ENCODE data around the gene PRTFDC1. TPM values are rescaled to one million over a fixed set of nuclear protein-coding genes. Genes with fewer than 3 reads are reported as not detected.

PRTFDC1 gene
- polyA plus RNA-seq, 1 donor (not counting 4 experiments of a cell fraction or from before 2014, with no cell fraction given): 2.2 TPM

DNA sequence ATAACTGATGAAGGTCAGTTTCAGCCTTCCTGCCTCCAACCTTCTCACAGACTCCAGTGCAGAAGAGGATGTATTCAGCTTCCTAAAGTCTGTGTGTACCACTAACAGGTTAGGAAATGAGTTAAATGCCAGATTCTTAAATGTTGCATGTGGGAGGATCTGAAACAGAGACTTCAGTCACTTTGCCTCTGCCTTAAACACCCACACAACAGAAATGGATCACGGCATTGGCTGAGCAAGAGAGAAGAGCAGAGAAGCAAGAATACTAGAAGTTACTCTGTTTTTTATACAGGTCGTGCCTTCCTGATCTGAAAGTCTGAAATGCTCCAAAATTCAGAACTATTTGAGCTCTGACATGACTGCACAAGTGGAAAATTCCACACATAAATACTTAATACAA, 129.8 kb downstream of the PRTFDC1 start:
- H3K36me3 ChIP-seq (ENCODE audit: control insufficient read depth in 2 of 2, extremely low read depth in 1 of 2, insufficient read depth in 2 of 2, low read length in 2 of 2): no peaks in the 10 kb centered on the region
- H4K20me1 ChIP-seq (ENCODE audit: control insufficient read depth, extremely low read depth, insufficient read depth, low read length): no peaks in the 10 kb centered on the region
- H3K4me3 ChIP-seq (ENCODE audit: control insufficient read depth in 2 of 3, extremely low read depth in 1 of 3, insufficient read depth in 2 of 3, low read depth in 1 of 3, low read length in 3 of 3): no peak overlapping the region
- H3K4me2 ChIP-seq (ENCODE audit: control insufficient read depth, extremely low read depth, insufficient read depth, low read depth, low read length): peak overlapping the region; percentile 8
- dilution Hi-C loops (cut with MboI; ENCODE audit: extremely low pct_ligation_motif_present, low sequenced_read_pairs): no loop called here
- no peaks in the 10 kb centered on the region for H3K9me1 ChIP-seq (ENCODE audit: control insufficient read depth, extremely low read depth, insufficient read depth, low read length)
- FAIRE-seq (no peak), DNase-seq (ENCODE audit: low read depth, low spot score) (no peak)
- H2AFZ ChIP-seq (ENCODE audit: control insufficient read depth, low read length): peak overlapping the region; percentile 4
- H3K27ac ChIP-seq (ENCODE audit: control insufficient read depth, insufficient read depth, low read length): peak overlapping the region; percentile 21
- no peak for TF ChIP-seq EZH2 (IDR thresholded peaks at IDR 0.05; ENCODE audit: low read length)
- TF ChIP-seq, protein P1, sequence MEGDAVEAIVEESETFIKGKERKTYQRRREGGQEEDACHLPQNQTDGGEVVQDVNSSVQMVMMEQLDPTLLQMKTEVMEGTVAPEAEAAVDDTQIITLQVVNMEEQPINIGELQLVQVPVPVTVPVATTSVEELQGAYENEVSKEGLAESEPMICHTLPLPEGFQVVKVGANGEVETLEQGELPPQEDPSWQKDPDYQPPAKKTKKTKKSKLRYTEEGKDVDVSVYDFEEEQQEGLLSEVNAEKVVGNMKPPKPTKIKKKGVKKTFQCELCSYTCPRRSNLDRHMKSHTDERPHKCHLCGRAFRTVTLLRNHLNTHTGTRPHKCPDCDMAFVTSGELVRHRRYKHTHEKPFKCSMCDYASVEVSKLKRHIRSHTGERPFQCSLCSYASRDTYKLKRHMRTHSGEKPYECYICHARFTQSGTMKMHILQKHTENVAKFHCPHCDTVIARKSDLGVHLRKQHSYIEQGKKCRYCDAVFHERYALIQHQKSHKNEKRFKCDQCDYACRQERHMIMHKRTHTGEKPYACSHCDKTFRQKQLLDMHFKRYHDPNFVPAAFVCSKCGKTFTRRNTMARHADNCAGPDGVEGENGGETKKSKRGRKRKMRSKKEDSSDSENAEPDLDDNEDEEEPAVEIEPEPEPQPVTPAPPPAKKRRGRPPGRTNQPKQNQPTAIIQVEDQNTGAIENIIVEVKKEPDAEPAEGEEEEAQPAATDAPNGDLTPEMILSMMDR (optimal IDR thresholded peaks at IDR 0.05 in 1 of 3, IDR thresholded peaks at IDR 0.05 in 1 of 3, conservative IDR thresholded peaks at IDR 0.05 in 1 of 3; ENCODE audit: extremely low read depth in 1 of 3, insufficient read depth in 2 of 3, low read length in 3 of 3): no peak
- no peaks in the 10 kb centered on the region for H3K27me3 ChIP-seq (ENCODE audit: control insufficient read depth, extremely low read depth, insufficient read depth, low read length)
- no peaks in the 10 kb centered on the region for H3K9me3 ChIP-seq (ENCODE audit: control insufficient read depth, low read depth, low read length)
- peaks cover 57% of the 10 kb centered on the region for H3K4me1 ChIP-seq (ENCODE audit: control insufficient read depth, extremely low read depth, insufficient read depth, low read length)
- no peak overlapping the region for H3K9ac ChIP-seq (ENCODE audit: control insufficient read depth, extremely low read depth, insufficient read depth, low read length)
- no peaks in the 10 kb centered on the region for H3K79me2 ChIP-seq (ENCODE audit: control insufficient read depth, insufficient read depth, low read length)

DNA sequence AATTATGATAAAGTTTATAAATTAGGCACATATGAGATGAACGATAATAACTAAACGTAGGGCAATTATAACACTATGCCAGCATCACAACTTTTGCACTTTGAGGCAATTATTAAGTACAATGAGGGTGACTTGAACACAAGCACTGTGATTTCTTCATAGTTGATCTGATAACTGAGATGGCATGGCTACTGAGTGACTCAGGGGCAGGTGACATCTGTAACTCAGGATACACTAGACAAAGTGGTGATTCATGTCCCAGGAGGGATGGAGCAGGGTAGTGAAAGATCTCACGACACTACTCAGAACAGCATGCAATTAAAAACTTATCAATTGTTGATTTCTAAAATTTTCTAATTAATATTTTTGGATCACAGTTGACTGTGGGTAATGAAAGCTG, 130.4 kb downstream of the PRTFDC1 start:
- DNase-seq (ENCODE audit: low read depth, low spot score) (no peak), FAIRE-seq (peak; percentile 17)
- Histone ChIP-seq H4K20me1 (ENCODE audit: control insufficient read depth, extremely low read depth, insufficient read depth, low read length) (no peaks in the 10 kb centered on the region), H3K27ac (ENCODE audit: control insufficient read depth, insufficient read depth, low read length) (peak overlapping the region; percentile 21), H3K9ac (ENCODE audit: control insufficient read depth, extremely low read depth, insufficient read depth, low read length) (no peak overlapping the region), H3K36me3 (ENCODE audit: control insufficient read depth in 2 of 2, extremely low read depth in 1 of 2, insufficient read depth in 2 of 2, low read length in 2 of 2) (no peaks in the 10 kb centered on the region), H3K4me2 (ENCODE audit: control insufficient read depth, extremely low read depth, insufficient read depth, low read depth, low read length) (no peak overlapping the region), H3K27me3 (ENCODE audit: control insufficient read depth, extremely low read depth, insufficient read depth, low read length) (no peaks in the 10 kb centered on the region), H3K79me2 (ENCODE audit: control insufficient read depth, insufficient read depth, low read length) (no peaks in the 10 kb centered on the region), H3K4me3 (ENCODE audit: control insufficient read depth in 2 of 3, extremely low read depth in 1 of 3, insufficient read depth in 2 of 3, low read depth in 1 of 3, low read length in 3 of 3) (no peak overlapping the region), H3K9me3 (ENCODE audit: control insufficient read depth, low read depth, low read length) (no peaks in the 10 kb centered on the region), H3K4me1 (ENCODE audit: control insufficient read depth, extremely low read depth, insufficient read depth, low read length) (peaks cover 57% of the 10 kb centered on the region), H2AFZ (ENCODE audit: control insufficient read depth, low read length) (no peak overlapping the region), H3K9me1 (ENCODE audit: control insufficient read depth, extremely low read depth, insufficient read depth, low read length) (no peaks in the 10 kb centered on the region)
- dilution Hi-C loops (cut with MboI; ENCODE audit: extremely low pct_ligation_motif_present, low sequenced_read_pairs): no loop called here
- no peak for TF ChIP-seq EZH2 (IDR thresholded peaks at IDR 0.05; ENCODE audit: low read length)
- TF ChIP-seq, protein P1 (optimal IDR thresholded peaks at IDR 0.05 in 1 of 3, IDR thresholded peaks at IDR 0.05 in 1 of 3, conservative IDR thresholded peaks at IDR 0.05 in 1 of 3; ENCODE audit: extremely low read depth in 1 of 3, insufficient read depth in 2 of 3, low read length in 3 of 3): no peak
